NCI-H2107 treated with DMSO at 0.1 percent for 48 hours (cell line): ENCODE results near the gene ZNF799.
"Not testable (repeated sequence)": the region's sequence is repeated elsewhere in the genome, so short reads cannot be mapped to it uniquely, and the experiment has no call there.

Source experiments
- DNase-seq: peaks from one replicate; lab custom pipeline; 2025; ENCODE audit not compliant: unreplicated experiment; lab: John Stamatoyannopoulos, UW

The ZNF799 gene

GRCh38 chr19:12400633-12401502, at the start of gene ZNF799:
ZNF799 (minus strand) TSS chr19:12401271; CDS start chr19:12401070, 201 bp downstream.
- DNase-seq, result peak; percentile 93

GRCh38 chr19:12450844-12451243, 49.8 kb upstream of the ZNF799 start:
- DNase-seq, result no peak

- DNase-seq, result no peak
These were observed 47.7 kb upstream of the ZNF799 start for GRCh38 chr19:12448808-12449207.

GRCh38 chr19:12440541-12441316, 39.7 kb upstream of the ZNF799 start, which contains the start of gene ZNF443:
ZNF443 (minus strand) TSS chr19:12441021; CDS start chr19:12440914, 107 bp downstream.
- DNase-seq, result peak; percentile 96

GRCh38 chr19:12439686-12440540, 38.8 kb upstream of the ZNF799 start:
- not testable (repeated sequence) for DNase-seq

- not testable (repeated sequence) for DNase-seq
These were observed 29.7 kb upstream of the ZNF799 start for GRCh38 chr19:12430726-12431299.

GRCh38 chr19:12425888-12426274, 24.8 kb upstream of the ZNF799 start:
- no peak for DNase-seq

- DNase-seq, result no peak
These were observed 24.3 kb upstream of the ZNF799 start for GRCh38 chr19:12425236-12425887.

- not testable (repeated sequence) for DNase-seq
These were observed 16.2 kb upstream of the ZNF799 start for GRCh38 chr19:12417273-12417672.

- DNase-seq, result no peak
These were observed 10.8 kb upstream of the ZNF799 start for GRCh38 chr19:12411893-12412292.

GRCh38 chr19:12399901-12400632, 1.0 kb downstream of the ZNF799 start:
- not testable (repeated sequence) for DNase-seq

- DNase-seq, result not testable (repeated sequence)
These were observed 9.9 kb downstream of the ZNF799 start for GRCh38 chr19:12391148-12391547.

GRCh38 chr19:12386365-12386764, 14.7 kb downstream of the ZNF799 start:
- not testable (repeated sequence) for DNase-seq

- no peak for DNase-seq
These were observed 20.7 kb downstream of the ZNF799 start for GRCh38 chr19:12380444-12380737.

- no peak for DNase-seq
These were observed 21.2 kb downstream of the ZNF799 start for GRCh38 chr19:12379732-12380443.

- DNase-seq, result no peak
These were observed 27.0 kb downstream of the ZNF799 start for GRCh38 chr19:12374026-12374425.

GRCh38 chr19:12365236-12366162, 35.6 kb downstream of the ZNF799 start, which contains the start of gene ZNF442:
ZNF442 (minus strand) TSS chr19:12365683; CDS start chr19:12363631, 2,052 bp downstream.
- DNase-seq, result peak; percentile 1
